Caco-2 (cell line): Measurements from ENCODE around the gene MISFA. TPM values are rescaled to one million over a fixed set of nuclear protein-coding genes. Genes with fewer than 3 reads are reported as not detected.

ENCODE experiments used
- BruUV-seq: library from RNA; stranded (reverse); fragments of 400-500 nt; replicated peaks from 2 replicates; lab custom pipeline; 2021; lab: Mats Ljungman, UMichigan
- CTCF ChIA-PET: fragments of 300-600 bp; sonication (Branson Sonifier 250); formaldehyde crosslinking; loops from one replicate; lab custom pipeline; 2022; ENCODE audit warnings: antibody characterized with exemption; lab: Charles Lee
- POLR2A ChIA-PET: fragments of 300-600 bp; sonication (Branson Sonifier 250); formaldehyde crosslinking; loops from one replicate; lab custom pipeline; 2022; ENCODE audit warnings: antibody characterized with exemption; lab: Charles Lee
- DNase-seq, 2 experiments: peaks; one replicate each; pipeline versions ENCODE4 v3.0.0 to v3.0.0-alpha.2; 2020 to 2022
- H3K27me3 ChIP-seq: replicated peaks from 2 replicates; pipeline ENCODE4 v1.6.0; 2011; ENCODE audit warnings: low read length; ENCODE audit not compliant: control insufficient read depth, insufficient read depth
- H3K36me3 ChIP-seq: 2 replicates; pipeline ENCODE4 v1.5.1; 2011; ENCODE audit warnings: low read length; ENCODE audit not compliant: control insufficient read depth, insufficient read depth
- H3K4me1 ChIP-seq: fragments of 250-450 bp; sonication (Bioruptor Pico); 2 replicates; pipeline ENCODE4 v1.5.1; 2020; ENCODE audit warnings: mild to moderate bottlenecking
- H3K4me3 ChIP-seq: 2 replicates; pipeline ENCODE4 v1.5.1; 2011; ENCODE audit warnings: low read depth, mild to moderate bottlenecking, control low read depth, low read length
- H3K9me3 ChIP-seq: fragments of 250-450 bp; sonication (Bioruptor Pico); 2 replicates; pipeline ENCODE4 v1.5.1; 2020; ENCODE audit warnings: mild to moderate bottlenecking, moderate library complexity
- H3K27ac Mint-ChIP-seq: one replicate; pipeline ENCODE4 v1.8.0; 2022; ENCODE audit warnings: mixed read lengths; ENCODE audit not compliant: unreplicated experiment
- H3K27me3 Mint-ChIP-seq: one replicate; pipeline ENCODE4 v1.8.0; 2022; ENCODE audit warnings: mixed read lengths; ENCODE audit not compliant: insufficient read depth, unreplicated experiment
- H3K36me3 Mint-ChIP-seq: one replicate; pipeline ENCODE4 v1.8.0; 2022; ENCODE audit warnings: mild to moderate bottlenecking, mixed read lengths; ENCODE audit not compliant: insufficient read depth, unreplicated experiment
- H3K4me1 Mint-ChIP-seq: one replicate; pipeline ENCODE4 v1.8.0; 2022; ENCODE audit warnings: low read depth, mixed read lengths; ENCODE audit not compliant: unreplicated experiment
- H3K4me3 Mint-ChIP-seq: one replicate; pipeline ENCODE4 v1.8.0; 2022; ENCODE audit warnings: mild to moderate bottlenecking, moderate library complexity, mixed read lengths; ENCODE audit not compliant: unreplicated experiment
- H3K9me3 Mint-ChIP-seq: one replicate; pipeline ENCODE4 v1.8.0; 2022; ENCODE audit warnings: mixed read lengths; ENCODE audit not compliant: unreplicated experiment
- intact Hi-C: fragments of 100-400 bp; cut with micrococcal nuclease; formaldehyde crosslinking; loops from one replicate; pipeline ENCODE4 v1.10.0; 2022; ENCODE audit not compliant: unreplicated experiment
- total RNA-seq: library from RNA; stranded (reverse); gene quantifications from 2 replicates; pipeline ENCODE4 v1.2.3, GENCODE V29; 2022
- TF ChIP-seq, protein P1 (sequence below), 2 experiments: fragments of 200-600 bp in 1 of 2; IDR thresholded peaks; 1 replicate in 1 of 2; 2 replicates in 1 of 2; pipeline versions ENCODE4 v1.5.1 to v1.8.0; 2011 to 2022; ENCODE audit warnings: antibody characterized with exemption in 1 of 2, control low read depth in 1 of 2, inconsistent platforms in 1 of 2, low read depth in 1 of 2, low read length in 1 of 2, mild to moderate bottlenecking in 1 of 2, moderate library complexity in 1 of 2; ENCODE audit not compliant: insufficient read depth in 1 of 2, severe bottlenecking in 1 of 2, unreplicated experiment in 1 of 2

The MISFA gene
- total RNA-seq, 1 experiment from 2014 or later, result 8.8 TPM

DNA sequence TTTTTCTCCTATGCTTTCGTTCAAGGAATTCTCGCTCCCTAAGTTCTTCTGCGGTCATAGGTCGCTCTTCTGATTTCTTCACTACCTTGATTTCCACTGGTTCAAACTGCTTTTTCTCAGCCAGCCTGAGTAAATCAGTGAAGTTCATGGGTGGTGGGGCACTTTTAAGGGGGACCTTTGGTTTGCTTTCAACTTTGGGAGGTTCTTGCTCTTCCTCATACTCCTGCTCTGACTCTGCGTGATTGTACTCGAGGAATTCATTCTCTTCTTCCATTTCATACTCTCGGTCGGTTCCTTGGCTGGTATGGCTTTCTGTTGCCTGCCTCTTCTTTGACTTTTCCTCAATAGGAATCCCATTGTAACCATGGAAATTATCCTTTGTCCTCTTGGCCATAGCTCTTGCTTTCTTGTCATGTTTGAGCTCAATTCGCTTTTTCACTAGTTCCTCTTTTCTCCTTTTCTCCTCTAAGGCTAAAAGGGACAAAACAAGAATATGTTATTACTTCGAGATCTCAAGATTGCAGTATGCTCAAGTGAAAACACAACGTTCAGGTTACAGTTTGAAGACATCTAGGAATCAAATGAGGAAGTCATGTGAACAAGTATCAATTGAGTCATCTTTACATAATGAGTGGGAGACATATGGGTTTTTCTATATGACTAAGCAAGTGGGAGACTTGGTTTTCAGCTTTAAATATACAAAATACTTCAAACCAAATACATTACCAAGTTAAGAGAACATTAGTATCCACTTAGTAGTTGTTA lies 16.2 kb downstream of the MISFA start:
- Histone ChIP-seq H3K36me3 (peaks cover 2% of the 10 kb centered on the region; the same call in 1 of the 2 replicates), H3K4me1 (peaks cover 7% of the 10 kb centered on the region; the same call in 1 of the 2 replicates), H3K4me3 (no peak overlapping the region), H3K9me3 (no peaks in the 10 kb centered on the region), H3K27me3 (no peaks in the 10 kb centered on the region)
- CTCF ChIA-PET, result interaction anchor here (1.7 kb wide), 1 partner anchor 13 kb away, joined by 3 read pairs; no protein-coding TSS in a partner anchor
- TF ChIP-seq, protein P1, sequence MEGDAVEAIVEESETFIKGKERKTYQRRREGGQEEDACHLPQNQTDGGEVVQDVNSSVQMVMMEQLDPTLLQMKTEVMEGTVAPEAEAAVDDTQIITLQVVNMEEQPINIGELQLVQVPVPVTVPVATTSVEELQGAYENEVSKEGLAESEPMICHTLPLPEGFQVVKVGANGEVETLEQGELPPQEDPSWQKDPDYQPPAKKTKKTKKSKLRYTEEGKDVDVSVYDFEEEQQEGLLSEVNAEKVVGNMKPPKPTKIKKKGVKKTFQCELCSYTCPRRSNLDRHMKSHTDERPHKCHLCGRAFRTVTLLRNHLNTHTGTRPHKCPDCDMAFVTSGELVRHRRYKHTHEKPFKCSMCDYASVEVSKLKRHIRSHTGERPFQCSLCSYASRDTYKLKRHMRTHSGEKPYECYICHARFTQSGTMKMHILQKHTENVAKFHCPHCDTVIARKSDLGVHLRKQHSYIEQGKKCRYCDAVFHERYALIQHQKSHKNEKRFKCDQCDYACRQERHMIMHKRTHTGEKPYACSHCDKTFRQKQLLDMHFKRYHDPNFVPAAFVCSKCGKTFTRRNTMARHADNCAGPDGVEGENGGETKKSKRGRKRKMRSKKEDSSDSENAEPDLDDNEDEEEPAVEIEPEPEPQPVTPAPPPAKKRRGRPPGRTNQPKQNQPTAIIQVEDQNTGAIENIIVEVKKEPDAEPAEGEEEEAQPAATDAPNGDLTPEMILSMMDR (IDR thresholded peaks at IDR 0.05; ENCODE audit: insufficient read depth in 1 of 2, low read depth in 1 of 2, low read length in 1 of 2, severe bottlenecking in 1 of 2, unreplicated experiment in 1 of 2), result no peak
- Mint-ChIP-seq H3K9me3 (no peaks in the 10 kb centered on the region), H3K27ac (no peak overlapping the region), H3K4me1 (no peaks in the 10 kb centered on the region), H3K36me3 (peaks cover 32% of the 10 kb centered on the region), H3K4me3 (no peak overlapping the region), H3K27me3 (no peaks in the 10 kb centered on the region)
- intact Hi-C loops, result no loop called here
- BruUV-seq, result no TSS peak
- POLR2A ChIA-PET, result no interaction called here
- DNase-seq, result no peak

DNA sequence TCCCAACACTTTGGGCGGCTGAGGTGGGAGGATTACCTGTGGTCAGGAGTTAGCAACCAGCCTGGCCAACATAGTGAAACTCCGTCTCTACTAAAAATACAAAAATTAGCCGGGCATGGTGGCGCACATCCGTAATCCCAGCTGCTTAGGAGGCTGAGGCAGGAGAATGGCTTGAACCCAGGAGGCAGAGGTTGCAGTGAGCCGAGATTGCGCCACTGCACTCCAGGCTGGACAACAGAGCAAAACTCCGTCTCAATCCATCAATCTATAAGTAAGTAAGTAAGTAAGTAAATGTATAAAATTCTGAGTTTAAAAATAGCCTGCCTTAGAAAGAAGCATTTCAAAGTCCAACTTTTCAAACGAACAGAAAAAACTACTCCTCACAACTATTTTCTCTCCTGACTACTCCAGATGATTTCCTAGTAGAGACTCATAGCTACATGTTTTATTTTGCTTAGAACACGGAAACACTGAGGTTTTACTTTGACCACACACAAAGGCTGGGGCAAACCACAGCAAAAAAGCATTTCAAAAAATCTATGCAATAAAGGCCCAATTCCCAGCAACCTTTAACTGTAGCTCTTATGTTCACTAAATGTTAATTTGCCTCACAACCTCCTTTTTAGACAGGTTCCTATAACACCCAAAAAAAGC lies 18.2 kb downstream of the MISFA start:
- intact Hi-C loops, result no loop called here
- no peaks in the 10 kb centered on the region for H3K4me1 Mint-ChIP-seq
- H3K27me3 Mint-ChIP-seq, result no peaks in the 10 kb centered on the region
- peaks cover 25% of the 10 kb centered on the region for H3K36me3 Mint-ChIP-seq
- H3K27me3 ChIP-seq, result no peaks in the 10 kb centered on the region
- no peaks in the 10 kb centered on the region for H3K9me3 ChIP-seq
- ChIA-PET POLR2A (no interaction called here), CTCF (no interaction called here)
- H3K27ac Mint-ChIP-seq, result no peak overlapping the region
- TF ChIP-seq, protein P1 (IDR thresholded peaks at IDR 0.05; ENCODE audit: insufficient read depth in 1 of 2, low read depth in 1 of 2, low read length in 1 of 2, severe bottlenecking in 1 of 2, unreplicated experiment in 1 of 2), result no peak
- H3K4me3 ChIP-seq, result no peak overlapping the region
- H3K36me3 ChIP-seq, result peaks cover 2% of the 10 kb centered on the region; the same call in 1 of the 2 replicates
- H3K9me3 Mint-ChIP-seq, result no peaks in the 10 kb centered on the region
- H3K4me1 ChIP-seq, result peaks cover 7% of the 10 kb centered on the region; the same call in 1 of the 2 replicates
- no TSS peak for BruUV-seq
- no peak overlapping the region for H3K4me3 Mint-ChIP-seq
- no peak for DNase-seq

DNA sequence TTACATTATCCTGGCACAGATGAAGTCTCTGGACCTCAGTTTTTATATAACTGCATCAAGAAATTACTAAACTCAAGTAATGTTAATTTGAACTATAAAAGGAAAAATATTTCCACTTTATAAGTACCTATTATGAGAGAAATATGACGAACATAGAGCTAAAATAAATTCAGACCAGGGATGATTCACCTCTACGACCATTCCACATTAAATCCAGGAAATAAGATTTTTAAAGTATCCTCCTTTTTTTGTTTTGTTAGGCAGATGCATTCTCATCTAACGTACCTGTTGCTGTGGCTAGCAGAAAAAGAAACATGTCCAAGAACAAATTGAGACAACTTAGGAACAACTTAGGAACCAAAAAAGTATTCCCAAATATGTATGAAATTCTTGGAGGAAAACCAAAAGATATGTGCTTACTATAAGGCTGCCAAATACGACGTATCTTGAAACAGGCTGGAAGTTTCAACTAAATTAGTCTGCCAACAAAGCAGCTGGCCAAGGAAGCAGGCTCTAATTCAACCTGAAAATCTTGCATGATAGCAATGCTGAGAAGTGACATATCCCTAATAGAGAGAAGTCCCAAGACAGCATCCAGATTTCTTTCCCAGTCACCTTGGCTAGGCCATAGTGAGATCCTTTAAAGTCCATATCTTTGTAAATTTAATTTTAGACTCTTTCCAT lies 18.9 kb downstream of the MISFA start:
- peaks cover 7% of the 10 kb centered on the region; the same call in 1 of the 2 replicates for H3K4me1 ChIP-seq
- ChIA-PET POLR2A (no interaction called here), CTCF (no interaction called here)
- H3K27me3 Mint-ChIP-seq, result no peaks in the 10 kb centered on the region
- intact Hi-C loops, result no loop called here
- peaks cover 2% of the 10 kb centered on the region; the same call in 1 of the 2 replicates for H3K36me3 ChIP-seq
- H3K27ac Mint-ChIP-seq, result no peak overlapping the region
- no peak for DNase-seq
- no peak overlapping the region for H3K4me3 Mint-ChIP-seq
- no peaks in the 10 kb centered on the region for H3K9me3 Mint-ChIP-seq
- H3K27me3 ChIP-seq, result no peaks in the 10 kb centered on the region
- no TSS peak for BruUV-seq
- no peak overlapping the region for H3K4me3 ChIP-seq
- TF ChIP-seq, protein P1 (IDR thresholded peaks at IDR 0.05; ENCODE audit: insufficient read depth in 1 of 2, low read depth in 1 of 2, low read length in 1 of 2, severe bottlenecking in 1 of 2, unreplicated experiment in 1 of 2), result no peak
- H3K36me3 Mint-ChIP-seq, result peaks cover 20% of the 10 kb centered on the region
- no peaks in the 10 kb centered on the region for H3K9me3 ChIP-seq
- no peaks in the 10 kb centered on the region for H3K4me1 Mint-ChIP-seq
